ENCODE data around the gene TENM3. TPM values are rescaled to one million over a fixed set of nuclear protein-coding genes. Genes with fewer than 3 reads are reported as not detected.

The TENM3 gene
- total RNA-seq, 2 experiments from 2014 or later, result not detected

DNA sequence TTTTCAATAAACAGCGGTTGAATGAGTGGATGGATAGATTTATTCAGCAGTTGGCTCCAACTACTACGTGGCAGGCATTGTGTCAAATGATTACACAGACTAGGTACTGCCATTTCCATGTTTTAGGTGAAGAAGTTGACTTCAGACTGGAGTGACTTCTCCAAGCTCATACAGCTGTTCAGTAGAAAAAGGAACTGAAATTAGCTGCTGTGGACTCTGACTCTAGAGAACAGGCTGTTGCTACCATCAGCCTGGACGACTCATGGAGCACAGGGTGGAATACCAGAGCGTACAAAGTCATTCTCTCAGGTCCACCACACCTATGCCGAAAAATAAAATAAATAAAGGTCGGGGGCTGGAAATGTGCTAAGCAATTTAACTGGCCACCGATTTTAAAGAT, 45.3 kb downstream of the TENM3 start:
- Mint-ChIP-seq H3K27me3 (ENCODE audit: low read depth) (no peaks in the 10 kb centered on the region), H3K9me3 (peaks cover 6% of the 10 kb centered on the region), H3K4me1 (ENCODE audit: low read depth) (no peaks in the 10 kb centered on the region), H3K4me3 (no peak overlapping the region), H3K36me3 (ENCODE audit: low read depth) (no peaks in the 10 kb centered on the region), H3K27ac (no peak overlapping the region)
- intact Hi-C loops (cut with micrococcal nuclease), result no loop called here
- no peak for DNase-seq
- CTCF ChIA-PET, result no interaction called here

- Mint-ChIP-seq H3K36me3 (ENCODE audit: low read depth) (no peaks in the 10 kb centered on the region), H3K27ac (no peak overlapping the region), H3K9me3 (peaks cover 6% of the 10 kb centered on the region), H3K27me3 (ENCODE audit: low read depth) (no peaks in the 10 kb centered on the region), H3K4me1 (ENCODE audit: low read depth) (no peaks in the 10 kb centered on the region), H3K4me3 (no peak overlapping the region)
- CTCF ChIA-PET, result no interaction called here
- intact Hi-C loops (cut with micrococcal nuclease), result no loop called here
- DNase-seq, result no peak
Observed at GRCh38 chr4:182289809-182290208, 46.6 kb downstream of the TENM3 start.

- Mint-ChIP-seq H3K4me3 (no peak overlapping the region), H3K4me1 (ENCODE audit: low read depth) (no peaks in the 10 kb centered on the region), H3K27me3 (ENCODE audit: low read depth) (no peaks in the 10 kb centered on the region), H3K27ac (no peak overlapping the region), H3K36me3 (ENCODE audit: low read depth) (no peaks in the 10 kb centered on the region), H3K9me3 (no peaks in the 10 kb centered on the region)
- no peak for DNase-seq
- intact Hi-C loops (cut with micrococcal nuclease), result no loop called here
- CTCF ChIA-PET, result no interaction called here
Observed at GRCh38 chr4:182291175-182291574, 48.0 kb downstream of the TENM3 start.

DNA sequence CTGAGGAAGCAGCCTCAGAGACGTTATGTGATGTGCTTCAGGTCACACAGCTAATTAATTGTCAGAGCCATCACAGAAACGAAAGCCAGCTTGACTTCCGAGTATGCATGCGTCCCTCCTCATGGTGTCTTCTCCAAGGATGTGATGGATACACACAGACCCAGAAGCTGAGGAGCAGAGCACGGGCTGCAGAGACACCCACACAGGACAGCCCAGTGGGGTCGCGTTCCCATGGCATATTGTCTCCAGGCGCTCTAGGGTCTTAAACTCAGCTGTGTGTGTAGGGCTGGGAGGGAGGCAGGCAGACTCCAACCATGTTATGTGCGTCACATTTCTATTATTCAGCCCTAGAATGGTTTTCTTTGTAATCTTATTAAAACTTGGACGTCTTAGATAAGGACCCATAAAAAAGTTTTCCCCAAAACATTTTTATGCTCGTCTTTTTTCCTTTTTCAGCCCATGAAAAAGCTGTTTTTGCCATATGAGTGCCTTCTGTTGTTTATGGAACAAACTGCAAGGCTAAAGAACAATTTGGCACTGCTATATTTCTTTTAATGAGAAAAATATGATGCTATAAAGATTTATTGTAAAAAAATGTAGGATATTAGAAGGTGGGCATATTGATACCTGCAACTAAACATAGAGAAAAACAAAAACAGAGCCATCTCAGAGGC, 48.5 kb downstream of the TENM3 start:
- Mint-ChIP-seq H3K9me3 (no peaks in the 10 kb centered on the region), H3K27ac (no peak overlapping the region), H3K36me3 (ENCODE audit: low read depth) (no peaks in the 10 kb centered on the region), H3K4me1 (ENCODE audit: low read depth) (no peaks in the 10 kb centered on the region), H3K4me3 (no peak overlapping the region), H3K27me3 (ENCODE audit: low read depth) (no peaks in the 10 kb centered on the region)
- CTCF ChIA-PET, result no interaction called here
- DNase-seq, result no peak
- intact Hi-C loops (cut with micrococcal nuclease), result no loop called here

- Mint-ChIP-seq H3K9me3 (no peaks in the 10 kb centered on the region), H3K36me3 (ENCODE audit: low read depth) (no peaks in the 10 kb centered on the region), H3K4me1 (ENCODE audit: low read depth) (no peaks in the 10 kb centered on the region), H3K4me3 (no peak overlapping the region), H3K27ac (no peak overlapping the region), H3K27me3 (ENCODE audit: low read depth) (no peaks in the 10 kb centered on the region)
- intact Hi-C loops (cut with micrococcal nuclease), result no loop called here
- no peak for DNase-seq
- CTCF ChIA-PET, result no interaction called here
Observed at GRCh38 chr4:182292612-182293011, 49.4 kb downstream of the TENM3 start.

- CTCF ChIA-PET, result no interaction called here
- intact Hi-C loops (cut with micrococcal nuclease), result no loop called here
- H3K27me3 Mint-ChIP-seq (ENCODE audit: low read depth), result no peaks in the 10 kb centered on the region
- H3K4me3 Mint-ChIP-seq, result no peak overlapping the region
- no peak for DNase-seq
- H3K36me3 Mint-ChIP-seq (ENCODE audit: low read depth), result no peaks in the 10 kb centered on the region
- H3K9me3 Mint-ChIP-seq, result no peaks in the 10 kb centered on the region
- H3K4me1 Mint-ChIP-seq (ENCODE audit: low read depth), result no peaks in the 10 kb centered on the region
- no peak overlapping the region for H3K27ac Mint-ChIP-seq
Observed at GRCh38 chr4:182293691-182294255, 50.6 kb downstream of the TENM3 start.

DNA sequence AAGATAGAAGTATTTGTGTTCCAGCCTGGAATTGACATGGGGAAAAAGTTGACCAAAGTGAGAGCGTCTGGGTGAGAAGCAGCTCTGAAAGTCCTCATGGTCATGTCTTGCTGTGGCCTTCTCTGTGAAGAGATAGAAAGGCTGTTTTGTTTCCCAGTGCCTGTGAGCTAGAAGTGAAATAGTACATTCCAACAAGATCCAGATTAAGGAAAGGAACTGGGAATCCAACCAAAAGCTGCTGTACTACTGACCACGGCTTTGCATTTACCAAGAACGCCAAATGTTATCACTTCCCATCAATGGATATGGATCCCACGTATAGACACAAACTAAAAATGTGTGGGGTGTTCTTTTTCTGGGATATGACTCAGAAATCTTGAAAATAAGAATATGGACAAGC, 51.2 kb downstream of the TENM3 start:
- no peak overlapping the region for H3K4me3 Mint-ChIP-seq
- no peak for DNase-seq
- intact Hi-C loops (cut with micrococcal nuclease), result no loop called here
- H3K9me3 Mint-ChIP-seq, result no peaks in the 10 kb centered on the region
- H3K4me1 Mint-ChIP-seq (ENCODE audit: low read depth), result no peaks in the 10 kb centered on the region
- H3K27ac Mint-ChIP-seq, result no peak overlapping the region
- H3K27me3 Mint-ChIP-seq (ENCODE audit: low read depth), result peaks cover 1% of the 10 kb centered on the region
- H3K36me3 Mint-ChIP-seq (ENCODE audit: low read depth), result no peaks in the 10 kb centered on the region
- CTCF ChIA-PET, result no interaction called here

DNA sequence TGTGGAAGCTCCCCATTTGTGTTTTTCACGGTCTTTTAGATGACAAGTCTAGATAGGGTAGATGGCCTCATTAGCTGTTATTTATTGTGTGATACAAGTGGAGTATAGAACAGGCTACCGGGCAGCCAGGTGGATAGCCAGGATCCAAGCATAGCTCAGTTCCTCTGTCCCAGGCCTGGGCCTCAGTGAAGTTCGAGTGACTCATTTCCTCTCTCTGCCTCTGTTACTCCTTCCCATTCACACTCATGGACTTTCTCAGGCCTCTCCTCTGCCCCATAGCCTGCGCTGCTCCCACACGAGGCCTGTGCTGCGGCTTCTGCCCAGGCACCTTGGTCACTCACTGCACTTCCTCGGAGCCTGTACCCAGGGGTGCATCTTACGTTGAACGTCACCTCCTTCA, 54.5 kb downstream of the TENM3 start:
- intact Hi-C loops (cut with micrococcal nuclease), result no loop called here
- CTCF ChIA-PET, result no interaction called here

DNA sequence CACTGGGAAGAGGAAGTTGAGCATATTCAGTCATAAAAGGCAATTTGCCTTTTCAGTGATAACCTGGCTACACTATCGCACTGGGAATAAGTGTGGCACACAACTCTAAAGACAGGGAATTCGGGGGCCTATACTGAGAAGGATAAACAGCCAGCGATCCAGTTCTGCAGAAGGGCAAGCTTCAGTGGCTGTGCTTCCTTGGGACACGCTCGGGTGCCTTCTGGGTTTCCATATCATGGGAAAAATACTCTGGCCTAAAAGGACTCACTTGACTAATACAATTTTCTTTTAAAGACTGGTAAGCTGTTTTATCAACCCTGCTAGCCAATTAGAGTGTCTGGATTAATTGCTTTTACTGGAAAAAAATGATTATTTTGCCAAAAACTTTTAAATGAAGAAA, 58.5 kb downstream of the TENM3 start:
- intact Hi-C loops (cut with micrococcal nuclease), result no loop called here
- CTCF ChIA-PET, result no interaction called here
- H3K27ac Mint-ChIP-seq, result no peak overlapping the region
- no peaks in the 10 kb centered on the region for H3K4me1 Mint-ChIP-seq (ENCODE audit: low read depth)
- peaks cover 1% of the 10 kb centered on the region for H3K27me3 Mint-ChIP-seq (ENCODE audit: low read depth)
- H3K4me3 Mint-ChIP-seq, result no peak overlapping the region
- H3K9me3 Mint-ChIP-seq, result no peaks in the 10 kb centered on the region
- H3K36me3 Mint-ChIP-seq (ENCODE audit: low read depth), result no peaks in the 10 kb centered on the region
- DNase-seq, result no peak

More for the DNA sequence above, 54.5 kb downstream of the TENM3 start:
- no peaks in the 10 kb centered on the region for H3K36me3 Mint-ChIP-seq (ENCODE audit: low read depth)
- no peak overlapping the region for H3K4me3 Mint-ChIP-seq
- H3K27ac Mint-ChIP-seq, result no peak overlapping the region
- H3K9me3 Mint-ChIP-seq, result no peaks in the 10 kb centered on the region
- H3K4me1 Mint-ChIP-seq (ENCODE audit: low read depth), result no peaks in the 10 kb centered on the region
- H3K27me3 Mint-ChIP-seq (ENCODE audit: low read depth), result peaks cover 1% of the 10 kb centered on the region
- DNase-seq, result no peak

- no peaks in the 10 kb centered on the region for H3K4me1 Mint-ChIP-seq (ENCODE audit: low read depth)
- intact Hi-C loops (cut with micrococcal nuclease), result no loop called here
- no peak for DNase-seq
- peaks cover 1% of the 10 kb centered on the region for H3K27me3 Mint-ChIP-seq (ENCODE audit: low read depth)
- H3K9me3 Mint-ChIP-seq, result no peaks in the 10 kb centered on the region
- H3K27ac Mint-ChIP-seq, result peak overlapping the region; percentile 41
- H3K36me3 Mint-ChIP-seq (ENCODE audit: low read depth), result no peaks in the 10 kb centered on the region
- H3K4me3 Mint-ChIP-seq, result no peak overlapping the region
- CTCF ChIA-PET, result interaction anchor here (0.7 kb wide), 1 partner anchor 16 kb away, joined by 4 read pairs; no protein-coding TSS in a partner anchor
Observed at GRCh38 chr4:182303847-182304246, 60.6 kb downstream of the TENM3 start.

DNA sequence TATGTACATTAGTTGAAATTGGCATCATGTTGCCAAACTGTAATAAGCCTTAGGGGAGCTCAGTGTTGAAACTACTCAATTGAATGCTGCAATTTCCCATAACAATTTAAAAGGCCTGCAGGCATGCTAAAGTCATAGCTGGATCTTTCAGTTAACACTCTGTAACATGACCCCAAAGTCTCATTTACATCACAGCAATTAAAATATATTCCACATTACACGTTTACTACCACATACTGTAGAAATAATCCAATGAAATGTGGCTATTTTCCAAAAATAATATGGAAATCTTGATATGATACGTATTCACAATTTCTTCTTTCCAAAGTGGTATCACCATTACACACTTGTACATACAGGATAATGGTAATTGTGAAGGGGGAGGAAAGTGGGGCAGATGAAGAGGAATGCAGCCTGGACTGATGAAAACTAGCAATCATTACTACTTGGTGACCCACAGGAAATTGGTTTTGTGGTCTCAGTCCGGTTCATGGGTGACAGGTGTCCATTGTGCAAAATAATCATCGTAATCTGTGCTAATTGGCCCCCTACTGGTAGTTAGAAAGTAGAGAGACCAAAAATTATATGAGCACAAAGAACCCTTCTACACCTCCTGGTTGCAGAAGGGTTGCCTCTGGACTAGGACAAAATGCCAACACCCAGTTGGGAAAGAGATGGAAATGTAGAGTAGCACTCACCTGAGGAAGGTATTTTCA, 63.7 kb downstream of the TENM3 start:
- H3K4me1 Mint-ChIP-seq (ENCODE audit: low read depth), result no peaks in the 10 kb centered on the region
- no peak for DNase-seq
- no peak overlapping the region for H3K4me3 Mint-ChIP-seq
- intact Hi-C loops (cut with micrococcal nuclease), result no loop called here
- no peaks in the 10 kb centered on the region for H3K36me3 Mint-ChIP-seq (ENCODE audit: low read depth)
- no peaks in the 10 kb centered on the region for H3K9me3 Mint-ChIP-seq
- H3K27me3 Mint-ChIP-seq (ENCODE audit: low read depth), result no peaks in the 10 kb centered on the region
- no peak overlapping the region for H3K27ac Mint-ChIP-seq
- CTCF ChIA-PET, result no interaction called here

- intact Hi-C loops (cut with micrococcal nuclease), result no loop called here
- Mint-ChIP-seq H3K4me3 (no peak overlapping the region), H3K36me3 (ENCODE audit: low read depth) (no peaks in the 10 kb centered on the region), H3K27me3 (ENCODE audit: low read depth) (no peaks in the 10 kb centered on the region), H3K27ac (no peak overlapping the region), H3K4me1 (ENCODE audit: low read depth) (no peaks in the 10 kb centered on the region), H3K9me3 (no peaks in the 10 kb centered on the region)
- no peak for DNase-seq
- CTCF ChIA-PET, result interaction anchor here (0.6 kb wide), 1 partner anchor 676 kb away, joined by 3 read pairs; no protein-coding TSS in a partner anchor
Observed at GRCh38 chr4:182307746-182308145, 64.5 kb downstream of the TENM3 start.

DNA sequence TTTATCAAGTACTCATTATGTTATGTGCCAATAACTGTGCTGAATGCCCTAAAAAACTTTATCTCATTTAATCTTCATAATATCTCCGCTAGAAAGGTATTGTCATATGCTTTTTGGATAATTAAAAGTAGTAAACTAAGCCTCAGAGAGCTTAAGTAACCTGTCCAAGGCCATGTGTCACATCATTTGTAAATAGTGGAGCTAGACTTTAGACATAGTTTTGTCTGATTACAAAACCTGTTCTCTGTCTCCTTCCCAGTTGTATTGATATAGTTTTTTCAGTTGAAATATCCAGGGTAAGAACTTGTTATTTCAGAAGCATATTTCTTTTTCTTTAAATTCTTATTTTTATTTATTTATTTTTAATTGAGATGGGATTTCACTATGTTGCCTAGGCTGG, 66.7 kb downstream of the TENM3 start:
- peaks cover 5% of the 10 kb centered on the region for H3K9me3 Mint-ChIP-seq
- H3K36me3 Mint-ChIP-seq (ENCODE audit: low read depth), result no peaks in the 10 kb centered on the region
- no peak overlapping the region for H3K4me3 Mint-ChIP-seq
- H3K27ac Mint-ChIP-seq, result no peak overlapping the region
- intact Hi-C loops (cut with micrococcal nuclease), result no loop called here
- DNase-seq, result no peak
- CTCF ChIA-PET, result no interaction called here
- no peaks in the 10 kb centered on the region for H3K27me3 Mint-ChIP-seq (ENCODE audit: low read depth)
- no peaks in the 10 kb centered on the region for H3K4me1 Mint-ChIP-seq (ENCODE audit: low read depth)
